ENCODE measurements around the gene GSTO2.

The GSTO2 gene

GRCh38 chr10:104259456-104259855 is 9.5 kb upstream of the GSTO2 start:
- TF ChIP-seq CTCF (conservative IDR thresholded peaks at IDR 0.05) (no peak), ZFX (IDR thresholded peaks at IDR 0.05) (no peak)
- H3K27ac ChIP-seq = no peak overlapping the region

- no peak for TF ChIP-seq CTCF (conservative IDR thresholded peaks at IDR 0.05)
- no peak for TF ChIP-seq ZFX (IDR thresholded peaks at IDR 0.05)
- no peak overlapping the region for H3K27ac ChIP-seq
Measured at GRCh38 chr10:104259999-104260774, 8.8 kb upstream of the GSTO2 start.

GRCh38 chr10:104260775-104261115 is 8.2 kb upstream of the GSTO2 start:
- TF ChIP-seq CTCF (conservative IDR thresholded peaks at IDR 0.05) (no peak), ZFX (IDR thresholded peaks at IDR 0.05) (no peak)
- H3K27ac ChIP-seq = no peak overlapping the region

GRCh38 chr10:104262055-104262454 is 6.9 kb upstream of the GSTO2 start:
- no peak for TF ChIP-seq ZFX (IDR thresholded peaks at IDR 0.05)
- TF ChIP-seq CTCF (conservative IDR thresholded peaks at IDR 0.05) = no peak
- H3K27ac ChIP-seq = no peak overlapping the region

- no peak for TF ChIP-seq CTCF (conservative IDR thresholded peaks at IDR 0.05)
- no peak for TF ChIP-seq ZFX (IDR thresholded peaks at IDR 0.05)
- H3K27ac ChIP-seq = no peak overlapping the region
Measured at GRCh38 chr10:104264783-104265182, 4.2 kb upstream of the GSTO2 start.

GRCh38 chr10:104267721-104268404 is 1.1 kb upstream of the GSTO2 start:
- TF ChIP-seq CTCF (conservative IDR thresholded peaks at IDR 0.05) (no peak), ZFX (IDR thresholded peaks at IDR 0.05) (no peak)
- peak overlapping the region; percentile 81 for H3K27ac ChIP-seq

- peak overlapping the region; percentile 81 for H3K27ac ChIP-seq
- TF ChIP-seq CTCF (conservative IDR thresholded peaks at IDR 0.05) = no peak
- TF ChIP-seq ZFX (IDR thresholded peaks at IDR 0.05) = no peak
Measured at GRCh38 chr10:104268405-104268712, 625 bp upstream of the GSTO2 start.
